ENCODE measurements around the gene GRM4.

DNA sequence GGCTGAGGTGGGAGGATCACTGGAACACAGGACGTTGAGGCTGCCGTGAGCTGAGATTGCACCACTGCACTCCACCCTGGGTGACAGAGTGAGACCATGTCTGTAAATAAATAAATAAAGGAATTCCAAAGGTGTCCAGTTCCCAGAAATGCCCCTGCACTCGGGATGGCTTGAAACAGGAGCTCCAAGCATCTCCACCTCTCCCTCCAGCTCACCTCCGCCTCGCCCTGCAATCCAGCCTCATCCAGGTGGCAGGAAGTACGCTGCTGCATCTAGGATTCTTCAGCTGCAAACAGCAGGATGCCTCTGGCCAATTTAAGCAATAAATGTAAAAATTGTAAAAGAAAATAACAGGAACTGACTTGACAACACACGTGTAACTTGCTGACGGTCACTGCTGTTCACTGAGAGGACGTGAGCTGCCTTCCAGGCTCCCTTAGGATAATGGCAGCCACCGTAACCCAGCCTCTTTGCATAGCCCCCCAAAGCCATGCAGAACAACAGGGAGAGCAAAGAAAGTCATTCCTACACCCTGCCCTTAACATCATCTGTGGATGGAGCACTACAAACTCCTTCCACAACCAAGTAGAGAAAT lies 11.4 kb upstream of the GRM4 start:
- TF ChIP-seq RAD21 (IDR thresholded peaks at IDR 0.05) (no peak), ATF3 (IDR thresholded peaks at IDR 0.05) (no peak), TAF1 (conservative IDR thresholded peaks at IDR 0.05) (no peak), MAX (IDR thresholded peaks at IDR 0.05) (no peak), REST (IDR thresholded peaks at IDR 0.05) (no peak), HNF4A (conservative IDR thresholded peaks at IDR 0.05) (no peak), ZBTB33 (IDR thresholded peaks at IDR 0.05) (no peak), JUND (IDR thresholded peaks at IDR 0.05) (no peak)
- TF ChIP-seq, protein P1, sequence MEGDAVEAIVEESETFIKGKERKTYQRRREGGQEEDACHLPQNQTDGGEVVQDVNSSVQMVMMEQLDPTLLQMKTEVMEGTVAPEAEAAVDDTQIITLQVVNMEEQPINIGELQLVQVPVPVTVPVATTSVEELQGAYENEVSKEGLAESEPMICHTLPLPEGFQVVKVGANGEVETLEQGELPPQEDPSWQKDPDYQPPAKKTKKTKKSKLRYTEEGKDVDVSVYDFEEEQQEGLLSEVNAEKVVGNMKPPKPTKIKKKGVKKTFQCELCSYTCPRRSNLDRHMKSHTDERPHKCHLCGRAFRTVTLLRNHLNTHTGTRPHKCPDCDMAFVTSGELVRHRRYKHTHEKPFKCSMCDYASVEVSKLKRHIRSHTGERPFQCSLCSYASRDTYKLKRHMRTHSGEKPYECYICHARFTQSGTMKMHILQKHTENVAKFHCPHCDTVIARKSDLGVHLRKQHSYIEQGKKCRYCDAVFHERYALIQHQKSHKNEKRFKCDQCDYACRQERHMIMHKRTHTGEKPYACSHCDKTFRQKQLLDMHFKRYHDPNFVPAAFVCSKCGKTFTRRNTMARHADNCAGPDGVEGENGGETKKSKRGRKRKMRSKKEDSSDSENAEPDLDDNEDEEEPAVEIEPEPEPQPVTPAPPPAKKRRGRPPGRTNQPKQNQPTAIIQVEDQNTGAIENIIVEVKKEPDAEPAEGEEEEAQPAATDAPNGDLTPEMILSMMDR (IDR thresholded peaks at IDR 0.05; ENCODE audit: low read depth, low read length, missing input control): no peak
